ENCODE results near the gene ZNF438.
"Not testable (repeated sequence)": the region's sequence is repeated elsewhere in the genome, so short reads cannot be mapped to it uniquely, and the experiment has no call there.

ZNF438 gene

DNA sequence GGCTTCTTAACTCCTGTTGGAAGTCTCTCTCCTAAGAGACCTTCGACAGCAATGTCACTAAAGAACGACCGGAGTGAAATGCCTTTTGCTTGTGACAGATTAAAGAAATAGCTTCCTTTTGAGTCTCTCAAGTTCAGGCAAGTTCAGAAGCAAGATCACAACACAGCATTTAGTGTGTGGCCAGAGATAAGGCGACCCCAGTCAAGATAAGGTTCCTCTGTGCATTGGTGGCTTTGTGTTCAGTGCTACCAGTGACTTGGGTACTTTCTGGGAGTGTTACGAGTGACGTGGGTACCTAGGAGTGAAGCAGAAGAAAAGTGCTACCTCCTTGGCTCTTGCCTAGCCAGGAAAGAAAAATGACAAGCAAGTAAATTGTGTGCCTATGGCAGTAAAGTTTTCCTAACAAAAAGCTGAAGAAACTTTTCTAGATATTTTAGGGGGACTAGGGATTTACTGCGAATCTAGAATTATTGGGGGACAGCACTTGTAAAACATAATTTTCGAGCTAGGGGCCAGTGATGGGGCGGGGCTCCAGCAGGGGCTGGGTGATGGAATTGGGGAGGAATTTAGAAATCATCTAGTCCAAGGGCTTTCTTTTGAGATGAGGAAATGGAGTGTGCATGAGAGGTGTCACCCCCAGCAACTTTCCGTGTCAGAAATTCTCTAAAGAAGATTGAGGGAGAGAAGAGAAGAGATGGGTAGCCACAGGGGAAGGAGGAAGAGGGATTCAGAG, 210.2 kb downstream of the ZNF438 start:
- DNase-seq: no peak

DNA sequence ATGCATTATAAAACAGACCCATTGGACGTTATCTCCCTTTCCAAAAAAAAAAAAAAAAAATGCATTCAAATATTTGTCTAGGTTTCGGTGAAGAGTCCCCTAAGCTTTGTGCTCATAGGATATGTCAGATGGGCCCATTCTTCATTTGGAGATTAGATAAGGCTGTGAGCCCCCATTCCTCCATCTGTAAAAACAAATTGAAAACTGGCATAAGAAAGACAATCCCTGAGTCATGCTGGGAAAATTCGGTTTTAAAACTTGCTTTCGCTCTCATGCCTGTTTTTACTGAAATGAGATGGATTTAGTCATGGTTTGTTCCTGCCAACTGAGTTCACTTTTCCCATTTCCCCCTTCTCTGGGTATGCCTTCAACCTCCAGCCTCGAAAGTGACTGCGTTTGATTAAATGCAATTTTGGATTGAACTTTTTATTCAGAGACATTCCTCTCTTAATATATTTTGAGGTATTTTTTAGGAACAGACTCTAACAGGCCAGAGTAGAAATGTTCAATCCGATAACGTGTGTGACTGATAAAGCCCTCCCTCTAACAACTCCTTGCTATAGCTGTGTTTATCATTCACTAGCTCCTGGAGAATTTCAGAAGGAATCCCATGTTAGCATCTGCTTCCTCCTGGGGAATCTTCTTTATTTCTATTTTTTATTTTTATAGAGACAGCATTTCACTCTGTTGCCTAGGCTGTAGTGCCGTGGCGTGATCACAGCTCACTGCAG, 211.2 kb downstream of the ZNF438 start:
- no peak for DNase-seq

DNA sequence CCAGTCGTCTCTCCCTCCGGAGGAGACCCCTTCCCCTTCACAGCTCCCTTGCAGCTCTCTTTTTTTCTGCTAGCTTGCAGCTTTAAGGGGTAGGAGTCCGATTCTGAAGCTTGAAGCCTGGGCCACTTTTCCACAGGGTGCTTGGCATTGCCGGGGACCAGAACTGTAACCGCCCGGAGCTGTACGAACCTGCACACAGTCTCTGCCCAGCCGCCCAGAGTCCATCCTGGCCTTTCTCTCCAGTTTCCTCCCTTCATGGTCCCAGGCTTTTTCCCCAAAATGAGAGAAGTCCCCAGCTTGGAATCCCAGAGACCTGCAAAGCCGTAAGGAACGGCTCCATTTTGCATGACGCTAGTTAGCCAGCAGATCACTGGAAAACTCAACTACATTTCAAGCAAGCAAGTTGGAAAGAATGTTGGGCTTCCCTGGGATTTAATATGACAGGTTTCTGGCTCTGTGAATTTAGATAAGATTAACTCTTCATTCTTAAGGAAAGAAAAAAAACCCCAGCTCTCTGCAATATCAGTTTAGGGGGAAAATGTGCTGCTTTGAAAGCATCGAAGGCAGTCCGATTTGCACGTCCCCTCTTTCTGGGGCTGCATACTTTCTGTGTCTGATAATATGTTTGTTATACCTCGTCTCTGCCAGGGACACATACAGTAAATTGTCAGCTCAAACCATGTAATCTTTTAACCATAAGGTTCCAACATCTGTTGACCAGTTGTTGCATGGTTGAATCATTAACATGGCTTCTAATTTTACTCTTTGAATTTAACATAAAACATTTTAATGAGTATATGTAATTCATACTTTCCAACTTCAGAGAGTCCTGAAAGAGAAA, 212.1 kb downstream of the ZNF438 start:
- no peak for DNase-seq

DNA sequence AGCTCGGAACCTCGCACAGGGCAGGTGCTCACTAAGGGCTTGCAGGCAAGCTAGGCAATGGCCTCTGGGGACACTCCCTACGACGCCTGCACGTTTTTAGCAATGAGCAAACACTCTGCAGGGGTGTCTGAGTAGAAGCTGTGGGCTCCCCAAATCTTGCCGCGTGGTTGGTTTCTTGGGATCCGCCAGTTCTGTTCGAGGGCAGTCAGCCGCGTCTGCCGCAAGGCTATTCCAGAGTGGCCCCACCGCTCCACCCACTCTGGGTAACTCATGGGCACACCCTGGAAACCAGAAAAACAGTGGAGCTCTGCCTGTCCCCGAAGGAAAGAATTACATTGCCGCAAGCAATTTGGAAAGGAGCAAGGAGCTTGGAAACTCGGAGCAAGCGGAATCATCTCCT, 212.8 kb downstream of the ZNF438 start:
- no peak for DNase-seq

DNA sequence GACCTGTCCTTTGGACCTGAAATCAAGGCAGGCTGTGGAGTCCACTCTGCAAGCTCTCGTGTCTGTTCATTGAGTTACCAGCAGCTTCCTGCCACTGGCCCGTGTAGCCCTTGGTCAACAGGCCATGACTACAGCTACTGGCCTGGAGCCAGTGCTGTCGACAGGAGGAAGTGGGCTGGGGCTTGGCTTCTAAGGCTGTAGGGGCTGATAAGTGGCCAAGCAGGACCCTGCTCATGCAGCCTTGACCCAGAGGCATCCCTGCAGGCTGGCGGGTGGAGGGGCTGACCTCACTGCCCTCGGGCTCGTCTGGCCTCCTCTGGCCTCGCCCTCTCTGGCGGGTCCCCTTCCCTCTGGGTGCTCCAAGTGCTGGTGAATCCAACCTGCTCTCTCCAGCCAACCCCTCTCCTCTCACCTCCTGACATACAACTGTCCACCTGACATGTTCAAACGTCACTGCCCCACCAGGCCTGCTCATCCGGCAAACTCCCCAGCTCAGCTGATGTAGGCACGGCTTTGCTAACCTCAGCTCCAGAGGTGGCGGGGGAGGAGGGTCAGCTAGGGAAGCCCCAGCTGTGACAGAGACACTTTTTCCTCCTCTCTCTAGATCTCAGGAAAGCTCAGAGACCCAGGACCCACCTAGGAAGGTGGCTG, 213.5 kb downstream of the ZNF438 start:
- DNase-seq: no peak

DNA sequence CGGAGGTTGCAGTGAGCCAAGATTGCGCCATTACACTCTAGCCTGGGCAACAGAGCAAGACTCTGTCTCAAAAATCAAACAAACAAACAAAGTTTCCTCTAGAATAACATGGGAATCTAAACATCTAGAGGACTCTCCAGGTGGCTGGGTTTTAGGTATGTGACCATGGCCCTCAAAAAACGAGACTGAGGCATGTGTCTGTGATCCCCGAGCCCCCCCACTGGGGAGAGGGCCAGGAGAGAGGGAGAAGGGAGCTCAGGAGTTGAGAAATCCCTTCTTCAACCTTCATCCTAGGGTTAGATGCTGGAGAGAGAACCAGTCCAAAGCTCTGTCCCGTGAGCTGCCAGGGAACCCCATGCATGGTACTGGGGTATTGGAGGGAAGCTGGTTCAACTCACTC, 214.1 kb downstream of the ZNF438 start:
- DNase-seq: no peak

DNA sequence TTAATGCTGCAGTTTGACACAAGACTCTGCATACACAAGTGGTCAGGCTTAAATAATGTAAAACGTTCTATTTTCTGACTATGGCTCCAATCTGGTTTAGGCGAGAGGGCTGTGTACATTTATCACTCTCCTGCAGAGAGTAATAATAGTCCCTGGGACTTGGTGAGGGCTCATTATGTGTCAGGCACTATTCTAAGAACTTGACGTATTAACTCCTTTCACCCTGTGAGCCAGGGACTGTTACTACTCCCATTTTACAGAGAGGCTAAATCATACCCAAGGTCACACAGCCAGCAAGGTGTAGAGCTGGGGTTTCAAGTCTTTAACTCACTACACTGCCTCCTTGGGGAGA, 214.9 kb downstream of the ZNF438 start:
- DNase-seq: no peak

DNA sequence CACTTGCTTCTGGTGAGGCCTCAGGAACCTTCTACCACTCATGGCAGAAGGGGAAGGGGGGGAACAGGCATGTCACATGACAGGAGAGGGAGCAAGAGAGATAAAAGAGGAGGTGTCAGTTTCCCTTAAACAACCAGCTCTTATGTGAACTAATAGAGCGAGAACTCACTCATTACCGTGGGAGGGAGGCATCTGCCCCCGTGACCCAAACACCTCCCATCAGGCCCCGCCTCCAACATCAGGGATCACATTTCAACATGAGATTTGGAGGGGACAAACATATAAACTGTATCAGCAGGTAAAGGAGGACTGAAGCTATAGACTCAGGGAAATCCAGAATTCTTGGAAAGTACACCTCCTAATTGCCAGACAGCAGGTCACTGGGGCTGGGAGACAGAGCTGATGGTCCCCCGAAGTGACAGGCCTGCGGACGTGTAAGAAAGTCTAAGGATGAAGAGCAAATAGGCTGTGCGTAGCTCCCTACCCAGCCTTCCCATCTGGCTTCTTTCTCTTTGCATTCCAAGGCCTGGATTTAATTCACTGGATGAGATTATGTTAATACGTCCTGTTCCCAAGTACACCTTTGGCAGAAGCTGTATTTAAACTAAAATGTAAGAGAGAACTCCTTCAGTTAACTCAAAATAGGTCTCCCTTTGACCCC, 215.4 kb downstream of the ZNF438 start:
- DNase-seq: no peak

DNA sequence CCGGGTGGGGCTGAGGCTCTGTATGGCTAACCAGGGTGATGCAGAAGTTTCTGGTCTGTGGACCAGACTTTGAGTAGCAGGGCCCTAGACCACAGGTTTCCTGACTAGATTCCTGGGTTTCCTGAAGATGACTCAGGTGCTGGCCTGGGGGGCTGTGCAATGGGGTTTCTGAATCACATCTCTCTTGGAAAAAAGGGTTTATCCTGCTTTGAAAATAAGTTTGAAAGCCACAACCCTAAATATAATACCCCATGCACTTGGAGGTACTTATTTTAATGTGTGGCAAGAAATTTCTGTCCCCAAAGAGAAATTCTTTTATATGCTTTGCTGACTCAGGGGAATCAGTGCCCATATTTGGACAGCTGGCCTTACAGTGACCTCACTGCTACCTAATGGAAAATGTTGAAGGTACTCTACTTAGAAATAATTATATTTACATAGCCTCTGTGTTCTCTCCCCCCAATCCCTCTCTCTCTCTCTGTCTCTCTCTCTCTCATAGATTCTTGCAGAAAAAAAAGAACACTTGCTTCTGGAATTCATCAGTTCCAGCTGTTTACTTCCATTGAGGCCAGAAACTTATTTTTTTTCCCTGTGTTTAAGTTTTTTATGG, 217.7 kb downstream of the ZNF438 start:
- no peak for DNase-seq

DNA sequence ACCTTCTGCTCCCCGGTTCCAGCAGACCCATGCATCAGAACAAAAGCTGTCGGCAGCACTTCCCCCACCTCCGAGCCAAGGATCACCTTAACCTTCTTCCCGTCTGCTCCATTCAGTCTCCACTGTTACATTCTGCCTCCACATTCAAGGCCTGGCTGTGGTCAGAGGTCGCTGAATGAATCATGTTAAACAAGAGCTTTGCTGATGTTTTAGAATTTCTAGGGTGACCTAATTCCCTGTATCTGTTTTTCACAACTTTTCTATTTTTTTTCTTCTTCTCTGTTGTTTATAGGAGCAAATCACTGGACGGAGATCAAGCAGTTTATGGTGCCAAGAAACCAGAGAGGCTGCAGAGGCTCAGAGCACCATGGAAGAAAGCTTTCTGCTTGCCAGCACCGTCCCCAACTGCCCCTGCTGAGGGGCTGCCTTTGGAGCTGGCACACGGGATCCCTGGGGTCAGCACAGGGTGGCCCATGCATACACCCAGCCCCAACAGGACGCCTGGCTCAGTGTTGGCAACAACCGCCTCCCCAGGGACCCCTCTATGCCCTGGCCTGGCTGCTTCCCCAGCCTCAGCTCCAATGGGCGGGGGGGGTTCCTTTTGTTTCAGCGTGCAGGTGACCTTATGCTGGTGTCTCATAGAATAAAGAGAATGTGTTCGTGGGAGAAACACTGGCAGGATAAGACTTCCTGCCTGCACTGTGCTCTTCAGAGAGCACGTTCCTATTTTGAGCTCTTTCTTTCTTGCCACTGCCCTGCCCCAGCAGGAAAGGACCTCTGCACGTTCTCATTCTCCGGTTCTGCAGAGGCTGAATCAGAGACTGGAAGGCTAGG, 219.4 kb downstream of the ZNF438 start:
- DNase-seq: no peak

DNA sequence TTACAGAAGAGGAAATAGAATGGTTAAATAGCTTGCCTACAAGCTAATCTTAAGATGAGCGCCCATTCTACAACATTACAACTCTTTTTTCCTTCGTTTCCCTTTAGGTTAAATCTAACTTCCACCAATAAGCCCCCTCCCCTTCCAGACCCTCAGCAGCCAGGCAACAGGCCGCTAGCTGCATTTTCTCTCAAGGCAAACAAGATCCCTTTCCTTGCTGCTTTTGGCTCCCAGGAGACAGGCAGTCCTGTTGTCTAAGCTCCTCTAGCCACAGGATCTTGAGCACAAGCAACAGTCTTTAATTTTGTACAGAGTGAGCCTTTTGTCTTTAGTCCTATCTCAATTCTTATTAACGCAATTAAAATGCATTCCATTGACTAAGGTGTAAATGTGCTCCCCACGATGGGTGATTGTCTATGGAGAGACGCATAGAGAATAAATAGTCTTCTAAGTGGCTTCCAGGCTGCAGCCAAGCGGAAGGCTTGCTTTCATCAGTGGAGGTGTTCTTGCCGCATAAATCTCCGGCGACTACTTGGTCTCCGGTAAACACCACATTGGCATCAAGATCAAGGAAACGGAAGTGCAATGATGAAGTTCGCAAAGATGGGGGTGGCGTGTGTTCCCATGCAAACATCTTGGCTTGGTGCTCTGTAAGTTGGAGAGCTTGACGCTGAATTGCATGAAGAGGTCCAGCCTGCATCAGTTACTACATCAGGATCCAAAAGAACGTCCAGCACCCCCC, 220.2 kb downstream of the ZNF438 start:
- DNase-seq: no peak

DNA sequence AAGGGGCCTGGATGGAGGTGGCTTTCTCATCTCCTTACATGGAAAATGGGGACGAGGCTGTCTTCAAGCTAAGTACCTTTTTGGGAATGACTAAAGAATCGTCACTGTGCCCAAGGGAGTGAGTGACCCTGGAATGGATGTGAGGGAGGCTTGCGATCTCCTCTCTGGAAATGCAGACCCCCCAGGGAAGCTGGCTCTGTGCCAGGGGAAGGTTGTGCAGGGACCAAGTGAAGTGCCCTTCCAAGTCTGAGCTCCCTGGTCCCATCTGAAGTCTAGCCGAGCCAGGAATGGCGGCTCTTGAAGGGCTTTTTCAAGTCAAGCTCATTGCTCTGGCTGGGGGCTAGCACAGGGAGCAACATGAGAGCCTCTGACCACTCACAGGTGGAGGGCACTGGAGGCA, 221.2 kb downstream of the ZNF438 start:
- no peak for DNase-seq

DNA sequence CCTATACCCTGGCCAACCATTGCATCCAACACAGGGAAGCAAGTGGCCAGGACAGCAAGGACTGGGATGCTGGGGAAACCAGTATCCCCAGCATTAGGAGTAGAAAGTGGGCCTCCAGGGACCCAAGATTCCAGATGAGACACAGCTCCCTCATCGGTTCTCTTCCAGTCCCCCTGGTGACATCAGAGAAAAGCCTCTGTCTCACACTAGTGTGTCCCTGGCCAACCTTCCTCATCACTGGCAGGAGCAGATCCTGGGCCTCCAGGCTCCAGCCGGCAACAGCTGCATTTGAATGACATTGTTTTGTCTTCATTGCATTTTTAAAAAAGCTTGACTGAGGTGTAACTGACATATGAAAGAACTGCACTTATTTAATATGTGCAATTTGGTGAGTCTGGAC, 224.8 kb downstream of the ZNF438 start:
- no peak for DNase-seq

DNA sequence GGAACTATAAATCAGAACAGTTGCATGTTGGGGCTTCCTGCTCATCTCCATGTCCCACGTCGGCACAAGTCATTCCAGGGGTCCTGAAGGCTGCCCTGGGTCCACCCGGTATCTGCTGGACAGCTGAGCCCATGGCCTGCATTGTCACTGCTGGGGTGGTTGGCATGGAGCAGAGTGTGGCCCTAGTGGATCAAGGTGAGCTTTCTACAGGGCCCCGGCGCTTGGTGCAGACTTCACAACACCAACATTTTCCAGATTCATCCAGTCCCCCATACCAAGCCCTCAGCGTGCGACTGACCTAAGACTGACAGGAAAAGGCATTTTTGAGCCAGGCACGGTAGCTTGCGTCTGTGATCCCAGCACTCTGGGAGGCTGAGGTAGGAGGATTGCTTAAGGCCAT, 226.6 kb downstream of the ZNF438 start:
- no peak for DNase-seq

DNA sequence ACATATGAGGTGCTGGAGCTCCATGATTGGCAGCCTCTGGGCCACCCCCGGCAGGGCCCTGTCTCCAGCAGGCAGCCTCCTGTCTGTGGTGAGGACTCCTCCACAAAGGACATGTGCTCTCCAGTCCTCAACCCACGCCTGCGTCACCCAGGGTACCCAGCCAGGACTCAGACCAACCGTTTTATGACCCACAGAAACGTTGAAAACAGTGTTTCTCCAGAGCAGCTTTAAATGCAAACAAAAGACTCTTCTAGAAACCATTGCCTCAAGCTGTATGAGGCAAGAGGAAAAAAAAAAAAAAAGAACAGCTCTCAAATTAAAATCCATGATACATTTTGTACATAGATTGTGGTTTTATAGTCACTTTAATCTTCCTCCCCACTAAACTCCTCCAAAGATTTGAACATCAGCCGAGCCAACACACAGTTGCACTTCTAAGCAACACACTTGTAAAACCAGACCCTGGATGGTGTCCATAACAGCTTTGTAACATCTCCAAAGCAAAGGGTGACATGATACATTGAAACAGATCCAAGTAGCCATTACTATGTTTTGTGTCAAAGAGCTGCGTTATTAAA, 227.1 kb downstream of the ZNF438 start:
- DNase-seq: no peak

DNA sequence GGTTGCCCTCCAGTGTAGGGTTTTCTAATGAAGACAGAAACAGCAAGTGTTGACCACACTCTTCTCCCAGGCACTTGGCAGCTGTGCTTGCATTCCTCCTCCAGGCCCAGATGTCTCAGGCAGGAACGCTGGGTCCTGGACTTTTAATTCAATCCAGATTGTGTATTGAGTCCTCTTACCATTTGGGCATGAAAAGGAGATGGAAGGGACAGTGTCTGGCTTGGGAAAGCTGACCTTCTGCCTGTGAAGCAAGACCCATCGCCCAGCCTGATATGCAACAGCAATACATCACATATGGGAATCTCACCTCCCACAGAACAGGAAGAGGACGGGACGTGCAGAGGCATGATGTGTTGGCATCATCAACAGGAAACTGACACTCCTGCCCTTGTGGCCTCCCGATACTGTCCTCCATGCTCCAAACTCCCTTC, 227.8 kb downstream of the ZNF438 start:
- DNase-seq: no peak

DNA sequence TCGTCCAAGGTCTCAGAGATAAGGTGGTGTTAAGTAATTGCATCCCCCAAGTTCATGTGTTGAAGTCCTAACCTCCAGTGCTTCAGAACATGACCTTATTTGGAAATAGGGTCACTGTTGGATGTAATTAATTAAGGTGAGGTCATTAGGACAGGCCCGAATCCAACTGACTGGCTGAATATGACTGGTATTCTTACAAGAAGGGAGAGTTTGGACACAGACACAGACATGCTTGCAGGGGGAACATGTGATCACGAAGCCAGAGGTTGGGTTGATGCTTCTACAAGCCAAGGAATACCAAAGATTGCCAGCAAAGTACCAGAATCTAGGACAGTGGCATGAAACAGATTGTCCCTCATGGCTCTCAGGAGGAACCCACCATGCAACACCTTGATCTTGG, 228.6 kb downstream of the ZNF438 start:
- DNase-seq: no peak

DNA sequence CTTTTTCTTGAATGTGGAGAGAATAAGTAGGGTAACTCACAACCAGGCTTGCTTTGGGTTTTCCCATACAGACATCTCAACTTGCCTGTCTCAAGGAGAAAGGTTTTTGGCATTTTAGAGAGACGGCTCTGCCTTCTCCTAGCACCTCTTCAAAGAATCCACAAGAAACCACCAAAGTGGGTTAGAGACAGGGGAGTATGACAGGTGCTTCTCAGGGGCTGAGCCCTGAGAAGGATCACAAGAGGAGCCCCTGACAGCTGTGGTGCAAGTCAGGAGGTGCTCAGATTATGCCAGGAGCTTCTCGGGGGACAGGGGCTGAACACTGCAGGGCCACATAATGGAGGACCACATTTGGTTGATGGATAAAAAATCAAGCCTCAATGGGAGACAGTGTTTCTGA, 231.3 kb downstream of the ZNF438 start:
- DNase-seq: no peak

DNA sequence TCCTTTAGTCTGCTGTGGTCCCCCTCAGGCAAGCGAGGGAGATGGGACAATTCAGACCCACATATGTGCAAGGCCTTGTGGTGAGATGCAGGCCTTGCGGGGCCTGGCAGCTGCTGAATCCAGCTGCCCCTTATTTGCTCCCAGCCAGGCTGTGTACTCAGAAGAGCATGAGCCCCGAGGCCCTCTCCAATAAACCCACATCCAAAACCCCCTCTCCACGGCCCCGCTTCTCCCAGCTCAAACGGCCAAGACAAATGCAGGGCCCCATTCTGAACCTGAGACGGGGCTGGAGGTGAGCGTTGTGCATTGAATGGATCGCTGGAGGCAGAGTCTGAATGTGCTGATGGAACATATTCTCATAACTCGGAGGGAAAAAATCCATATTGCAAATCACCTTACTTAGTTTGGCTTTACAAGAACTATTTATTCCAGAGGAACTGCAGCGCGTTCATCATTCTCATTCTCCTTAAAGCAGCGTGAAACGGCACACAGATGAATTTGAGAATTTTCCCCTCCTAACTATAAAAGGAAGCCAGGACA, 232.9 kb downstream of the ZNF438 start:
- no peak for DNase-seq

DNA sequence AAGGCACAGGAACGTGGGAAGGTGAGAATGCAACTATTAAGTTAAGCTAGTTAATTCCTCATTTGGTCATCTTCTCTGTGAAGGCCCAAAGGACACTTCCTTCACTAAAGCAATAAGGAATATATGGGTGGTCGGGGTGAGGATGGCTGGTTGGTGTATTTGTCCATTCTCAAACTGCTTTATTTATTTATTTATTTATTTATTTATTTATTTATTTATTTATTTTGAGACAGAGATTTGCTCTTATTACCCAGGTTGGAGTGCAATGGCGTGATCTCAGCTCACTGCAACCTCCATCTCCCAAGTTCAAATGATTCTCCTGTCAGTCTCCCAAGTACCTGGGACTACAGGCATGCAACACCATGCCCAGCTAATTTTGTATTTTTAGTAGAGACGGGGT, 236.6 kb downstream of the ZNF438 start:
- not testable (repeated sequence) for DNase-seq
